ENCODE data around the gene ATXN1.

The ATXN1 gene

GRCh38 chr6:16258709-16259075 is 502.6 kb downstream of the ATXN1 start:
- no peak overlapping the region for H3K4me3 ChIP-seq (ENCODE audit: low read depth, low read length)
- no peaks in the 10 kb centered on the region for H3K9me3 ChIP-seq (ENCODE audit: control insufficient read depth, insufficient read depth, low read depth, low read length)
- TF ChIP-seq ZNF600 (tag by site-specific recombination; IDR thresholded peaks at IDR 0.05) (peak; percentile 62; the same call in 1 of the 2 replicates), ZNF335 (tag by site-specific recombination; conservative IDR thresholded peaks at IDR 0.05) (no peak), ZNF140 (tag by site-specific recombination; IDR thresholded peaks at IDR 0.05) (no peak), ZNF544 (tag by site-specific recombination; IDR thresholded peaks at IDR 0.05) (no peak)
- H3K36me3 ChIP-seq (ENCODE audit: control insufficient read depth in 2 of 2, insufficient read depth in 1 of 2, low read length in 2 of 2) = peaks cover 0 to 15% of the 10 kb centered on the region in 2 experiments; a peak in 1 of 3 replicates
- no peak overlapping the region for H3K27ac ChIP-seq (ENCODE audit: extremely low read depth, low read depth, low read length)
- ChIA-PET POLR2A (no interaction called here), CTCF (no interaction called here)
- 0 out of 2 replicates have a peak, but pooled peaks cover 2% of the 10 kb centered on the region for H3K4me1 ChIP-seq (ENCODE audit: control insufficient read depth, insufficient read depth, low read length)

- Histone ChIP-seq H3K4me1 (ENCODE audit: control insufficient read depth, insufficient read depth, low read length) (0 out of 2 replicates have a peak, but pooled peaks cover 2% of the 10 kb centered on the region), H3K27ac (ENCODE audit: extremely low read depth, low read depth, low read length) (no peak overlapping the region), H3K36me3 (ENCODE audit: control insufficient read depth in 2 of 2, insufficient read depth in 1 of 2, low read length in 2 of 2) (peaks cover 0 to 15% of the 10 kb centered on the region in 2 experiments; a peak in 1 of 3 replicates), H3K4me3 (ENCODE audit: low read depth, low read length) (no peak overlapping the region), H3K9me3 (ENCODE audit: control insufficient read depth, insufficient read depth, low read depth, low read length) (no peaks in the 10 kb centered on the region)
- POLR2A ChIA-PET = no interaction called here
- CTCF ChIA-PET = interaction anchor here (0.6 kb wide), 1 partner anchor 16 kb away, joined by 3 read pairs; no protein-coding TSS in a partner anchor
- TF ChIP-seq ZBTB10 (tag by site-specific recombination; IDR thresholded peaks at IDR 0.05) (no peak), ZNF561 (tag by site-specific recombination; IDR thresholded peaks at IDR 0.05; ENCODE audit: borderline replicate concordance) (no peak), BCL6B (tag by site-specific recombination; IDR thresholded peaks at IDR 0.05) (no peak), ZNF112 (tag by site-specific recombination; IDR thresholded peaks at IDR 0.05) (no peak), ZNF510 (tag by site-specific recombination; IDR thresholded peaks at IDR 0.05; ENCODE audit: insufficient replicate concordance) (no peak), ZBTB48 (tag by site-specific recombination; IDR thresholded peaks at IDR 0.05) (no peak), MEIS1 (CRISPR knock-in tag; IDR thresholded peaks at IDR 0.05; ENCODE audit: borderline replicate concordance) (no peak), ZNF585B (tag by site-specific recombination; IDR thresholded peaks at IDR 0.05) (no peak), ZNF596 (tag by site-specific recombination; IDR thresholded peaks at IDR 0.05) (no peak), ZNF48 (tag by site-specific recombination; IDR thresholded peaks at IDR 0.05) (no peak), ZNF433 (tag by site-specific recombination; IDR thresholded peaks at IDR 0.05; ENCODE audit: low read depth) (no peak), ZNF658 (tag by site-specific recombination; IDR thresholded peaks at IDR 0.05) (no peak), PRDM2 (tag by site-specific recombination; IDR thresholded peaks at IDR 0.05; ENCODE audit: borderline replicate concordance) (no peak), HIC1 (tag by site-specific recombination; IDR thresholded peaks at IDR 0.05) (no peak), ZNF18 (tag by site-specific recombination; IDR thresholded peaks at IDR 0.05) (no peak), KLF7 (tag by site-specific recombination; IDR thresholded peaks at IDR 0.05; ENCODE audit: borderline replicate concordance) (no peak)
Observed at GRCh38 chr6:16257999-16258708, 503.1 kb downstream of the ATXN1 start.
